ENCODE measurements around the gene ARHGAP40.

Gene ARHGAP40

DNA sequence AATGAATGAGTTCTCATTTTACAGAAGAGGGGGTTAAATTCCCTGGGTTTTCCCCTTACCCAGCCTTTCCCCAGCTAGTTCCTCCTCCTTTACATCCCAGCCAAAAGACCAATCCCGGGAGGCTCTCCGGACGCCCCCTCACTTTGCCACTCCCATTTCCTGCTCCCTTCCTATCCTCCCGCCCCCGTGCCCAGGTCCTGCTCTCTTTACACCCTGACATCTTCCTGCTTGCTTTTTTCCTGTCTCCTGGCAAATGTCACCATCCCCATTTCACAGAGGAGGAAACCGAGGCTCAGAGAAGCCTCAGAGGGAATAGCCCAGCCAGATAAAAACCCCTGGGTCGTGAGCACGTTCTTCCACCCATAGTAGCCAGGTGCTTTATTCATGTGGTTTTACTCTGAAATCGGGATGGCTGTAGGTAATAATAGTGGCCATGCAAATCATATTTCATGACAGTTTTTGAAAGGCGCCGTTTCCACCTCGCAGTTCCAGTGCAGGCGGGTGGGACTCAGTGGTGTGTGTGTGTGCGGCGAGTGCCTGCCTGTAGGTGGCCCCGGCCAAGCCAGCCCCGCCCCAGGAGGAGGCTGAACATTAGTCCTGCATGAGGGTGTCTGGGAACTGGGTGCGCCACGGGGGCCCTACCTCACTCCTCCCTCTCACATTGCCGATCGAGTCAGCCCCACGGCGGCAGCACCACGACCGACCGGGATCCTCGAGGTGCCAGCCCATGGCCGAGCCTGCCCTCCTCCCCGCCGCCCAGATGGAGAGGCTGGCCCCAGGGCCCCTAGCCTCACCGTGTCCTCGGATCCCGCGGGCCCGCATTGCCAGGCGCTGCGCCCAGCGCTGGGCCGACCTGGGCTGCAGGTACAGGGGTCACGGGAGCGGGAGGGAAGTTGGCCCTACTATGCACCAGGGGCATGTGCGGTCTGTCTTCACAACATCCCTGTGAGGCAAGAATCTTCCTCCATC lies at the start of gene ARHGAP40:
Gene ARHGAP40, plus strand, starts transcription at position 594 of the 969 bp plus-strand sequence.
- DNase-seq (ENCODE audit: low read depth) = peak; percentile 3

DNA sequence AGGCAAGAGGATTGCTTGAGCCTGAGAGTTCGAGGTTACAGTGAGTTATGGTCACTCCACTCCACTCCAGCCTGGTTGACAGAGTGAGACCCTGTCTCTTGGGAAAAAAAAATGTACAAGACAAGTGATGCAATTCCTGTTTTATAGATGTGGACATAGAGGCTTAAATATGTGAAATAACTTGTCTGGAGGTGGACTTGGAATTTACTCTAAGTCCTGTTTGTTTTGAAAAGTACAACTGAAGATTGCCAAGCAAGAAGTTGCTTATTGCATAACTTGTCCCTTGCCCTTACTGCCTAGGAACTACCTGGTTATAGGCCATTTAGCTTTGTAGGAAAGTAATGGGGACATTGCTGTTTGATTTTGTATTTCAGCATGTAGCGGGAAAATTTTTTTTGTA lies 46.6 kb upstream of the ARHGAP40 start:
- no peak for DNase-seq (ENCODE audit: low read depth)

DNA sequence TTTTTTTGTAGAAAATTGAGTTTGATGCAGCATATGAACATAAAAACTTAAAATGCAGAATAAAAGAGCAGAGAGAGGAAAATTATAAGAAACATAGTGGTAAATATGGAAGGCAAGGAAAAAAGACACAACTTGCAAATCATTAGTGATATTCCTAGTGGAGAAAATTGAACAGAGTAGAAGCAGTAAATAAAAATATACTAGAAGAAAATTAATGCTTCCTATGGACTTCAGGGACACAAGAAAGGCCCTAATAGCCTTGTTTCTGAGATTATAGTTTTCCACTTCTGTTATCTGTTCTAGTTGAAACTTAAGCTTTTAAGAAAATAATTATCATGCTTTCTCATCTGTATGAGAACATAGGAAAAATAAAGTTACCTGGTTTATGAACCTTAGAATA lies 46.2 kb upstream of the ARHGAP40 start:
- no peak for DNase-seq (ENCODE audit: low read depth)

DNA sequence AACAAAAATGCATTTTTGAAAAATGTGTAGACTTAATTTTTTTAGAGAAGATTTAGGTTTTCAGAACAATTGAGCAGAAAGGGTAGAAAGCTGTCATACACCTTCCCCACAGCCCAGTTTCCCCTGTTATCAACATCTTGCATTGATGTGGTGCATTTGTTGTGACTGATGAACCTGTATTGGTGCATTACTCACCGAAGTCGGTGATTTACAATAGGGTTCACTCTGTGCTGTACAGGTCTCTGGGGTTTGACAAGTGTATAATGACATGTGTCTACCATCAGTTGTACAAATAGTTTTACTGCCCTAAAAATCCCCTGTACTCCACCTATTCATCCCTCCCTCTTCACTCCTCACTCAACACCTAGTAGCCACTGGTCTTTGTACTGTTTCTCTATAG lies 44.4 kb upstream of the ARHGAP40 start:
- no peak for DNase-seq (ENCODE audit: low read depth)

DNA sequence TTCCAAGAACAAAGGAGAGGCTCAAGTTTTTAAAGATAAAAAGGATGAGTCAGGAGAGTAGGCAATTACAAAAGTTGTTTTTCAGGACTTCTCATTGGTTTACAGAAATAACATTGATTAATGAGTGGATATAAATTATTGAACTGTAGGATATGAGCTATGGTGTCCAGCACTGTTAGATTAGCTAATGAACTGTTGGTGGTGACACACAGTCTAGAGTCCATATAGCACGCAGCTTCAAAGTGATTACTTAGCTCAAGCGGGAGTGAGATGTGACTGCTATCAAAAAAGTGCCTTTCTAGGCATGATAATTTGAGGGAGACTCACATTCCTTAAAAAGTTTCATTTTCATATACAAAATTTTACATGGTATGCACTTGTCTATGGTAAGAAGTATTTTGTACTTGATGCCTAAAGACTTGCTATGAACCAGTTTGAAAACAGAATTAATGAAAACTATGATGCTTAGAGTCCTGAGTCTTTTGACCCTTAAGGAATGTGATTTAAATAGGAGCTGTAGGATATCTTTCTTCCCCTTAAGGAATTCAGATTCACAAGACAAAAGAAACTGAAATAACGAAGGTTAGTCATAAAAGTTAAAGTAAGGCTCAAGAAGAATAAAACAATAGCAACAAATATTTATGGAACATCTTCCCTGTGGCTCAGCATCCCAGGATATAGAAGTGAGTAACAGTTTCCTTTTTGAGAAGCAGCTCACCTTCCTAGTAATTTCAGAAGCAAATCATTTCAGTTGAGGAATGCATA lies 42.8 kb upstream of the ARHGAP40 start:
- no peak for DNase-seq (ENCODE audit: low read depth)

DNA sequence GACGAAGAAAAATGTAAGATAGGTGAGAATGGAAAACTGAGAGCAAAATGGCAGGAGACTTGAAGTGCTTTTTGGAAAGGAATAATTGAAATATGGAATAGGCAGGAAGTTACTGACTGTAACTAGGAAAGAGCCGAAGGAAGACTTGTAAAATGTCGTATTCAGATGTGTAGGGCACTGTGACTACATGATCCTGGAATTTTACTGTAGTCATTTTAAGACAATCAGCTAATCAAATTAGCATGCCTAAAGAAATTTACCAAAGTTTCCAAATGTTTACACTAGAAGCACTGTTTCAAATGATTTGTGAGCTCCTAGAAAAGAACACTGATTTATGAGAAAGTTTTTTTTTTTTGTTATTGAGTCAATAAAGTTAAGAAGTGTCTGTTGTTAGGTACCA lies 41.8 kb upstream of the ARHGAP40 start:
- DNase-seq (ENCODE audit: low read depth) = no peak

DNA sequence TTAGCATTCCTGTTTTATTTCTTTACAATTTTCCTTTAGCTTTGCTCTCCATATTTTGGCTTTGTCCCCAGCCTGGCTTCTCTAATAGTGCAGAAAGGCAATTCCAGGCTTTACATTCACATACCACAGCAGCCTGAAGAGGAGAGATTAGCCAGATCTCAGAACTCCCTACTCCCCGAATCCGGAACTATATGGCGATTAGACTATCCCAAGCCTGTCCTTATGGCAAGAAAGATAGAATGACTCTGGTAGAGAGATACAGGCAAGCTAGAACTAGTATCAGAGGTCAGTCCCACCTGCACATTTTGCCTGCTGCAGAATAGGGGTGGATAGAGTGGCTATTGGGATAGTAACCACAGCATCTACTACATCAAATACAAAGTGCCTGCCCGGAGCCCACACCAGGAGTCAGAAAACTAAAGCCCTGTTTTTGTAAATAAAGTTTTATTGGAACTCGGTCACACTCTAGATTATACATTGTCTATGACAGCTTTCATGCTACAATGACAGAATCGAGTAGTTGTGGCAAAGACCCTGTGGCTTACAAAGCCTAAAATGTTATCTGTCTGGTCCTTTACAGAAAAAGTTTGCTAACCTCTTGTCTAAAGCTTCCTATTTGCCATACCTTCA lies 37.7 kb upstream of the ARHGAP40 start:
- no peak for DNase-seq (ENCODE audit: low read depth)

DNA sequence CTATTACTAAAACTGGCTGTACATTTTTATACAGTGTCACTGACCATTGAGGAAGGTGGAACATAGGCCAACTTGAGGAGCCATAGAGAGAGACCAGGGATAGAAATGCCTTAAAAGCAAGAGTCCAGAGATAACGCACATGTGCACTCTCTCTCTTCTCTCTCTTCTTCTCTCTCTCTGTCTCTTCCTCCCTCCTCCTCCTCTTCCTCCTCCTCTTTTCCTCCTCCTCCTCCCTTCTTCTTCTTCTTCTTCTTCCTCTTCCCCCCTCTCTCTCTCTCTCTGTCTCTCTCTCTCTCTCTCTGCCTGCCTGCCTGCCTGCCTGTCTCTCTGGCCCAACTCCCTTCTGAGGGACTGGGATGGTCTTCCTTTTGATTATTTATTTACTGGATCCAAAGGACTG lies 36.9 kb upstream of the ARHGAP40 start:
- no peak for DNase-seq (ENCODE audit: low read depth)

DNA sequence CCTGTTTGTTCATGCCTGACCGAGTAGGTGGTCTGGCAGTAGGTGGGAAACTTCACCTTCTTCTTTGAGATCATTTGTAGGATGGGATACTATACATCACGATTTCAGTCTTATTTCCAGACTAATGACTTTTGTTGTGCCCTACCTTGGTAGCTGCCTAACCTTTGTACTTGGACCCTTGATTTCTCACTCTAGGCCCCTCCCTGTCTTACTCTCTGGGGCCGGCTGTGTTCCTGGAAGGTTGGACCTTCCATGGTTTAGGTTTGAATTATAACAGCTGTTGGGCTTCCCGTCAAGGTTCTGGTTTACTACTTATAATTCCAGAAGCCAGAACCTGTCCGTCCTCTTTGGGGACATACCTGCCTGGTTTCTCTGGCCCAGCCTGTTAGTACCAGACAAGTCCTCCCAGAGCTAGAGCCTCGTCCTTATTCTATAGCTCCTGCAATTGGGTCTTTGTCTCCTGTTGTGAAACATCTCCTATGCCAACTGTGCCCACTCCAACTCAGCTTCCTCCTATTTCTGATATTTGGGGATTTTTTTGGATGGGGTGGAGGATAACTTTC lies 35.5 kb upstream of the ARHGAP40 start:
- no peak for DNase-seq (ENCODE audit: low read depth)

DNA sequence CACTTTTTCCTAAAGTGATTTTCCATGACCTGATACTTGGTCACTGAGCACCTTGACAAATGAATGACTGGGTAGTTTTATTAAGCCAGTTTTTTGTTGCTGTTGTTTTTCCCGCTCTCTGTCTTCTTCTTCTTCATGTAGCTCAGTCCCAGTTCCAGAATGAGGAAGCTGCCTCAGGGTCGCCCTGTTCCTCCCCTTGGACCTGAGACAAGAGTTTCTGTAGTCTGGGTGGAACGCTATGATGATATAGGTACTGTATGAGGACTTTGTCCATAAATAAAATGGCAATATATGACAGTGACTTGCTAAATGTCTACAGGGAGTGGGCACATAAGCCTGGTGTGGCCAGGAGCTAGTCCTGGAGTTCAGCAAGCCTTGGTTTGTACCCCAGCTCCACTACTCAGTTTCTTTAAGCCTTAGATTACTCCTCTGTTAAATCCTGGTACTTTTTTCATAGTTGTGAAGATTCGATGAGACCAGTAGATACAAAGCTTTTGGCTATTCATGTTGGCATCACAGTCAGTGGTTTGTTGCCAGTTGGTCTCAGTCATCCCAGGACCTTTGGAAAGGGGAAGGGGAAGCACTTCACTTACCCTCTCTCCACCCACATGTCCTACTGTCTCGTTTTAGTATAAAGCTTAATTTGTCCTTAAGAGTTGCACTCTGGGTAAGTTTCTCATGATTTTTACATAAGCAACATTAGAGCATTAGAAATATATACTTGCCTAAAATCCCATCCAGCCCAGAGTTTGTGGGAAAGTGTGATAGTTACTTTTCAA lies 31.7 kb upstream of the ARHGAP40 start:
- no peak for DNase-seq (ENCODE audit: low read depth)

DNA sequence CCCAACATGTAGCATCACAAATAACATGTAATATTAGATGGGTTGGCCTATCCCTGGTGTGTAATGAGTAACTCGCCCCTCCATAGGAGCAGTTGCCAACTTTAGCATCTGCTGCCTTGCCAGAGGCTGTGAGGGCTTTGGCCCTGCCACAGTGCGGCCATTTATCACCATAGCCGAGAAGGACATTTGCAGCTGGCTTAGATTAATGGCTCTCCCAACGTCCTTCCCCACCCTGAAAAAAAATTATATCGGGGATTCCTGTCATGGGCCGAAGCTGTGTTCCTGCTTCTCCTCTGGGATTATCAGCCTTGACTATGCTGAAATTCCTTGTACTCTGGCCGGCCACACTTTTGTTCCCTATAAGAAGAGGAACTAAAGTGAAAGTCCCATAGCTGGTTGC lies 28.2 kb upstream of the ARHGAP40 start:
- no peak for DNase-seq (ENCODE audit: low read depth)

DNA sequence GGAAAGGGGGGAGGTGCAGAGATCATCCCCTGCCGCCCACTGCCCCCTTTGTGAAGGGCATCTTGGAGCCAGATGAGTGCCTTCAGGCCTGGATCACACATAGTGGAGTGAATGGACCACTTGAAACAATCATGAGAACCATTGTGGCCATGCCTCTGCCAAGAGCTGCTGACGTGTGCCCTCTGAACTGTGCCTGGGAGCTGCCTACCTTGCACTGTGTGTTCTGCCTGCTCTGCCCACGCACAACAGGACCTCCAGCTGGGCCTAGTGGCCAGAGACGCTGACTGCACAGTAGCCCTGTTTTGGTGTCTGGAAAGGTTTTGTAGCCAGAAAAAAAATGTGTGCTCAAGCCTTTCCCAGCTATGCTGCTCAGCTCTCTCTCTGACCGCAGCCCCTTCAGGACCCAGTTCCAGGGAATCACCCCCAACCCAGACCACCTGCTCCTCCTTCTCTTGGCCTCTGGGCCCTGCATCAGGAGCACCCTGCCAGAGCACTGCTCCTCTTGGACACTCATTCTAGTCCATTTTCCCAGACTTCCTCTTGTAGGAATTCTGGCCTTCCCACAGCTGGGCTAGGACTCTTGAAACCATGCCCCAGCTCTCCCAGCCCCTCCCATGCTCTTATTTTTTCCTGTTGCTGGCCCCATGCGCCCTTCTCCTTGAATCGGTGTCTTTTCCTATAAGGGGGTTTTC lies 22.2 kb upstream of the ARHGAP40 start:
- DNase-seq (ENCODE audit: low read depth) = no peak

DNA sequence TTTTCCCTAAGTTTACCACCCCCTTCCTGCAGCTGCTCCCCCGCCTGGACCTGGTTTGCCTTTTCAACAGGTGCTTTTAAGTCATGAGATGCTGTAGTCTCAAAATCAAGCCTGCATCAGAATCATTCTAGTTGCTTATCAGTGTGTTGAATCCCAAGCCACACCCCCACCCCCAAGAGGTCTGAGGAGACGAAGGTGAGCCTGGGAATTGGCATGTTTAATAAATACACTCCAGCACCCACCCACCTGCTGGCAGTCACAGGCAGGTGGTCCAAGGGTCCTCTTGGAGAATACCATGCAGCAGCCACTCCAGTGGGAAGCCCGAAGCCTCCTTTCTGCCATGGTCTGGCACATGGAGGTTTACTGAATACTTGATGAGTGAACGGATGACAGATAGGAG lies 21.7 kb upstream of the ARHGAP40 start:
- no peak for DNase-seq (ENCODE audit: low read depth)

DNA sequence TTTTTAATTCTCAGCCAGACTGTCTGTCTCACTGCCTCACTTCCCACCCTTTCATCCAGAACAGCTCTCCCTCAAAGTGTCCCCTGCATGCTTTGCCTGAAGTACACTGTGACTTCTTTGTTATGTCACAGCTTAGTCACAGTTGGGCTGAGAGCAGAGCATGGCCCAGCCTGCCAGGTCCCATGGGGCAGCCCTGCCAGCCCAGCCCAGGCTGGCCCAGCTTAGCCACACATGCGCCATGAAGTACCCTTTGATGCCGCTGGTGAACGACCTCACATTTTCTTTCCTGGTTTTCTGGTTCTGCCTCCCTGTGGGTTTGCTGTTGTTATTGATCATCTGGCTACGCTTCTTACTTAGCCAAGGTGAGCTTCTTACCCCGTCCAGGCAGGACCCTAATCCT lies 20.6 kb upstream of the ARHGAP40 start, which contains the start of gene ADIG:
Gene ADIG, plus strand, starts transcription at position 185 of the 400 bp plus-strand sequence. Its CDS starts 54 bp downstream, at position 239.
- DNase-seq (ENCODE audit: low read depth) = no peak

DNA sequence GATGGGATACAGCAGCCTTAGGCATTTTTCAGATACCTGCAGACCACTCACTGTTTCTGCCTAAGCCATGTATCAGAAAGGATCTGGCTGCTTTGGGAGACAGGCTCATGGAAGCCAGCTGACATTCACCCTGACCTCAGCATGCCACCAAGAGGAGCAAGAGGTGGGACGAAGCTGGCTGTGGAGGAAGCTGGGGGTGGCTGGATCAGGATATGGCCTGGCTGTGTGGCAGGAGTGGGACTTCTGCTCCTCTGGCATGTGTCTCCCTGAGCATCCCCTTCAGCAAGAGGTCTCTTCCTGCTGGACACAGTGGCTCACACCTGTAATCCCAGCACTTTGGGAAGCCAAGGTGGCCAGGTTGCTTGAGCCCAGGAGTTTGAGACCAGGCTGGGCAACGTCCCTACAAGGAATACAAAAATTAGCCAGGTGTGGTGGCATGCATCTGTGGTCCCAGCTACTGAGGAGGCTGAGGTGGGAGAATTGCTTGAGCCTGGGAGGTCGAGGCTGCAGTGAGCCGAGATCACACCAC lies 19.7 kb upstream of the ARHGAP40 start:
- no peak for DNase-seq (ENCODE audit: low read depth)

DNA sequence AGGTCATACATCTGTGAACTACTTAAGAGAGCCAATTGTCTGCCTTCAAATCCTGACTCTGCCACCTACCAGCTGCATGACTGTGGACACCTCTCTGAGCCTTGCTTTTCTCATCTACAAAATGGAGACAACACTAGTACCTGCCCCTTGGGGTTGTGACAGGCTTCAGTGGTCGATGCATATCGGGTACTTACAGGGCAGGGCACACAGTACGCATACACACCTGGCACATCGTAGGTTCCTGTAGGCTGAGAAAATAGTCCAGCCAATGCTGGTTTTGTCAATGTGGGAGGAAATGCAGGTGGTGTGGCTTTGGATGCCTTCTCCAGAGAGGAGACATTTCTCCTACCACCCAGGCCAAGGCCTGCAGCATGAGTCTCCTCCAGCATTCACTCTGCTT lies 18.3 kb upstream of the ARHGAP40 start:
- no peak for DNase-seq (ENCODE audit: low read depth)

DNA sequence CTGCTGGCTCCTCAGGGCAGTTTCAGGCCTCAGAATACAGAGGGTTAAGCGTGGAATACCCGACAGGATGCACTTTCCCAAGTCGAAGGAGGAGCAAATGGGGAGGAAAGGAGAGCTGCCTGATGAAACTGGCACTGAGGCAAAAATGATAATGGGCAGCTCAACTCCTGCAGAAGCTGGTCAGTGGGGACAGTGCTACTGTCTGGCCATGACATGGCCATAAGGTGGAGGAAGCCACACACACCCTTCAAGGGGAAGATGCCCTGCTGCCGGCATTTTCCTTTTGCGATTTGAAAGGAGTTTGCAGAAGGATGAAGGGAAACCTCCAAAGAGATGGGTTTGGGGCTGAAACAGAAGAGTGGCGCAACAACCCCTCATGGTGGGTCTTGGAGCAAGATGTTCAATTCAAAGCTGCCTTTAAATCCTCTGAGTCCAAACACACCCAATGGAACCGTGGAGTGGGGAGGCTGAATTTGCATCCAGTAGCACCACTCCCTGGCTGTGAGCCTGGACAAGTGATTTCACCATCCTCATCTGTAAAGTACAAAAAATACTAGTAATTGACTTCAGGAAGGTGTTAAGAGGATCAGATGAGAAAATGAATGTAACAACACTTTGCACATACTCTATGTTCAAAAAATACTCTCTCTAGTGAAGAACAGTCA lies 17.4 kb upstream of the ARHGAP40 start:
- DNase-seq (ENCODE audit: low read depth) = no peak

DNA sequence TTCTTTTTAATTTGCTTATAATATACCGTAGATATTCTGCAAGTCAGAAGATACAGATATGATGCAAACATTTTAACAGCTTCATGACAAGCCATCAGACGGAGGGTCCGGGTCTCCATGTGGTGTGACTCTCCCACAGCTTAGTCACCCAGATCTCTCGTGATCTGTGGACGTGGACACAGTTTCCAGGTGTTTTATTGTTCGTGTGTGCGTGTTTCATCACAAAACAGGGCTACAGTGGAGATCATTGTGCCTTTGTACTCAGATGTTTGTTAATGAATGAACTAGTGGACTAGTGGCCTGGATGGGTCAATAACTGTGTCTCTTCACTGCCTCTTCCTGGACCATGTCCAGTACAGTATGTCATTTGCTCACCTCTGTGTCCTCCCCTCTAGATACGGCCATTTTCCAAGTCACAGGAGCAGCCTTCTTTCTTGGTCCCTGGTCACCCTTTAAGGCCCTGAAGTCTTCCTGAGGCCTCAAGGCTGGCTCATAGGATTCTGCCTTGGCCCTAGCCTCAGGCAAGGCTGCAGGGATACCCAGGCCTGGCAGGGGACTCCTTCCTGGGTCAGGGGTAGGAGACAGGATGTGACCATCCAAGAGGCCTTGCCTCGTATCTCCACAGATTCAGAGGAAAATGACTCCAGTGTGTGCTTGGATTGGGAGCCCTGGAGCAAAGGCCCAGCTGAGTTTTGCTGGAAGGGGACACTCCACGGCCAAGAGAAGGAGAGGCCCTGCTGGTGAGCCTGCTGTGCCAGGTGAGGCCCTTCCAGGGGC lies 16.0 kb upstream of the ARHGAP40 start:
- no peak for DNase-seq (ENCODE audit: low read depth)

DNA sequence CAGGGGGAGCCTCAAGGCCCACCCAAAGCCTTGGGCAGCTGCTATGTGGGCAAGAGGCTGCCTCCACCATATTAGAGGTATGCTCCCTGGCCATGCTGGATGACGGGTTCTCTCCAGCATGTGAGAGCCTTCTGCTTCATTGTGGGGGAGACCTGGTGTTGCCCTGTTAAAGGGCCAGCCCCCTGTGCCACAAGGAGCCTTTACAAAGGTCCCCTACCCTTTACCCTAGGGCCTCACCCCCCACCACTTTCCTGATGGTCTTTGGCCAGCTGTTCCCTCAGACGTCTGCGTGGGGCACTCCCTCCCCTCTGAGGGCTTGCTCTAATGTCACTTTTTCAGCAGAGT lies 15.5 kb upstream of the ARHGAP40 start:
- DNase-seq (ENCODE audit: low read depth) = no peak
